ENCODE measurements around the gene PALM2AKAP2.

The PALM2AKAP2 gene

GRCh38 chr9:109781541-109782197, 1.7 kb downstream of the PALM2AKAP2 start:
- DNase-seq (ENCODE audit: low spot score): no peak
- Mint-ChIP-seq H3K4me1 (ENCODE audit: low read depth) (peaks cover 3% of the 10 kb centered on the region), H3K27me3 (ENCODE audit: low read depth) (peaks cover 50% of the 10 kb centered on the region), H3K9me3 (no peaks in the 10 kb centered on the region), H3K27ac (no peak overlapping the region), H3K36me3 (ENCODE audit: low read depth) (no peaks in the 10 kb centered on the region), H3K4me3 (no peak overlapping the region)

DNA sequence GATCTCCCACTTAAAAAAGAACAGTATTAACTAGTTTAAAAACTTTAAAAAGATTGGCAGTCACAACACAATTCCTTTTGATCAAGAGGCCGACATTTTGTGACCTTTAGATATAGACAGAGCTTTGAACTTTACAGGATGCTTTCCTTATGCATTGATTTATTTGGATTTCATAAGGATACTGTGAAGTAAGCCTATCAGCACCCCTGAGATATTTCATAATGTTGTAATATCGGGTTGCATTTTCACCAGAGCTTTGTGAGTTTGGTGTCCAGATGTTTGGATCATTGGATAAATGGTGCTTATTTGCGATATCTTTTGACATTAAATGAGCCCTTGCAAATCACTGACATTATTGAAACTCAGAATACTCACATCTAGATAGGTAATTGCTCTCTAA, 7.7 kb downstream of the PALM2AKAP2 start:
- Mint-ChIP-seq H3K27ac (no peak overlapping the region), H3K4me1 (ENCODE audit: low read depth) (no peaks in the 10 kb centered on the region), H3K9me3 (no peaks in the 10 kb centered on the region), H3K4me3 (no peak overlapping the region), H3K27me3 (ENCODE audit: low read depth) (peaks cover 11% of the 10 kb centered on the region), H3K36me3 (ENCODE audit: low read depth) (no peaks in the 10 kb centered on the region)
- no peak for DNase-seq (ENCODE audit: low spot score)

- H3K27me3 Mint-ChIP-seq (ENCODE audit: low read depth): peaks cover 11% of the 10 kb centered on the region
- H3K36me3 Mint-ChIP-seq (ENCODE audit: low read depth): no peaks in the 10 kb centered on the region
- no peaks in the 10 kb centered on the region for H3K4me1 Mint-ChIP-seq (ENCODE audit: low read depth)
- H3K9me3 Mint-ChIP-seq: no peaks in the 10 kb centered on the region
- H3K4me3 Mint-ChIP-seq: no peak overlapping the region
- no peak overlapping the region for H3K27ac Mint-ChIP-seq
- no peak for DNase-seq (ENCODE audit: low spot score)
Measured at GRCh38 chr9:109789556-109789955, 9.6 kb downstream of the PALM2AKAP2 start.

DNA sequence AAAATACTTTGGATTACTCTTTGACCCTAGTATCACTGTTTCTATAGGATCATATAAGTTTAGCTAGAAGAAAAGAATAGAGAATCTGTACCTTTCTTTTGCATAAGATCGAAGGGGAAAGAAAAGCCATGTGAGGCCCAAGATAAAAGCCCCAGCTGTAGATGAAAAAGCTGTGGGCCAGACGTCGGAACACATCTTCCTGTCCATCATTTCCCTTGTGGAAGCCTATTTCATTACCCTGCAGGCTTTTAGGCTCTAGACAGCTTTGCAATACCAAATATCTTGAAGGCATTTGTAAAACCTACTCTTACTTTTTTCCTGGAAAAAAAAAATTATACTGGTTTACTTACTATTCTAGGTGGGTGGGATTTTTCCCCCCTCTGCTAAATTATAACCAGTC, 10.0 kb downstream of the PALM2AKAP2 start:
- Mint-ChIP-seq H3K4me1 (ENCODE audit: low read depth) (no peaks in the 10 kb centered on the region), H3K27ac (no peak overlapping the region), H3K9me3 (no peaks in the 10 kb centered on the region), H3K27me3 (ENCODE audit: low read depth) (peaks cover 11% of the 10 kb centered on the region), H3K36me3 (ENCODE audit: low read depth) (no peaks in the 10 kb centered on the region), H3K4me3 (no peak overlapping the region)
- no peak for DNase-seq (ENCODE audit: low spot score)

DNA sequence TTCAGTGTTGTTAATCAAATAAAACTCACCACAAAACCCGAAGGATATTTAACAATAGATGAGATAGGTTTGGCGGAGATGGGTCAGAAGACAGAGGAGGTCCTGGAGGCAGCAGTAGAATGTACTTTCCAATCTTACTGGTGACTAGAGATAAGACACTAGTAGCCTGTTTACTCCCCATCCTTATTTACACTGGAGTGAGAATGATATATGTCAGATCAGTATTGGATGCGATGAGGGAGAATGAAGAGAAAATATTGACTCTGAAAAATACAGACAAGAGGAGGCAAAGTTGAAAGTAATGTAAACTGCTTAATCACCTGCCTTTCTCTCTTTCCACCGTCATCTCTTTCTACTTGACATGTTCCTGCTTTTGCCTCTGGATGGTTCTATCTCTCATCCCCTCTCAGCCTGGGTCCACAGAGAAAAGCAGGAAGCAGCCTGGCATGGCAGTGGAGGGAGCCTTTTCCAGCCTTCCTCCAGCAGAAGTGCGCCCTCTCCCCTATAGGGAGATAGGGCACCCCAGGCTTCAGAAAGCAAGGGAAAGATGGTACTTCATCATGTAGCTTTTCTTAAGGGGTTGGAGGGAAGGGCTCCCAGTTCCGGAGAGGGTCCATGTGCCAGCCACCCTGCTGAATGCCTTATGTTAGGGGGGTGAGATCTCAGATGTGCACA, 11.1 kb downstream of the PALM2AKAP2 start:
- no peaks in the 10 kb centered on the region for H3K4me1 Mint-ChIP-seq (ENCODE audit: low read depth)
- H3K27ac Mint-ChIP-seq: no peak overlapping the region
- no peaks in the 10 kb centered on the region for H3K36me3 Mint-ChIP-seq (ENCODE audit: low read depth)
- H3K27me3 Mint-ChIP-seq (ENCODE audit: low read depth): peaks cover 11% of the 10 kb centered on the region
- no peak for DNase-seq (ENCODE audit: low spot score)
- no peaks in the 10 kb centered on the region for H3K9me3 Mint-ChIP-seq
- no peak overlapping the region for H3K4me3 Mint-ChIP-seq

GRCh38 chr9:109791747-109792146, 11.7 kb downstream of the PALM2AKAP2 start:
- no peak for DNase-seq (ENCODE audit: low spot score)
- Mint-ChIP-seq H3K36me3 (ENCODE audit: low read depth) (no peaks in the 10 kb centered on the region), H3K4me3 (no peak overlapping the region), H3K4me1 (ENCODE audit: low read depth) (no peaks in the 10 kb centered on the region), H3K27me3 (ENCODE audit: low read depth) (peaks cover 11% of the 10 kb centered on the region), H3K9me3 (no peaks in the 10 kb centered on the region), H3K27ac (no peak overlapping the region)

- no peak overlapping the region for H3K4me3 Mint-ChIP-seq
- no peaks in the 10 kb centered on the region for H3K4me1 Mint-ChIP-seq (ENCODE audit: low read depth)
- DNase-seq (ENCODE audit: low spot score): no peak
- peaks cover 16% of the 10 kb centered on the region for H3K27me3 Mint-ChIP-seq (ENCODE audit: low read depth)
- H3K27ac Mint-ChIP-seq: no peak overlapping the region
- H3K36me3 Mint-ChIP-seq (ENCODE audit: low read depth): no peaks in the 10 kb centered on the region
- H3K9me3 Mint-ChIP-seq: no peaks in the 10 kb centered on the region
Measured at GRCh38 chr9:109792951-109793546, 13.1 kb downstream of the PALM2AKAP2 start.

GRCh38 chr9:109793921-109794320, 13.9 kb downstream of the PALM2AKAP2 start:
- Mint-ChIP-seq H3K4me1 (ENCODE audit: low read depth) (no peaks in the 10 kb centered on the region), H3K9me3 (no peaks in the 10 kb centered on the region), H3K27ac (no peak overlapping the region), H3K4me3 (no peak overlapping the region), H3K36me3 (ENCODE audit: low read depth) (no peaks in the 10 kb centered on the region), H3K27me3 (ENCODE audit: low read depth) (peaks cover 16% of the 10 kb centered on the region)
- DNase-seq (ENCODE audit: low spot score): no peak

GRCh38 chr9:109794361-109795012, 14.5 kb downstream of the PALM2AKAP2 start:
- Mint-ChIP-seq H3K36me3 (ENCODE audit: low read depth) (no peaks in the 10 kb centered on the region), H3K4me1 (ENCODE audit: low read depth) (no peaks in the 10 kb centered on the region), H3K27ac (no peak overlapping the region), H3K4me3 (no peak overlapping the region), H3K9me3 (no peaks in the 10 kb centered on the region), H3K27me3 (ENCODE audit: low read depth) (peaks cover 16% of the 10 kb centered on the region)
- no peak for DNase-seq (ENCODE audit: low spot score)

DNA sequence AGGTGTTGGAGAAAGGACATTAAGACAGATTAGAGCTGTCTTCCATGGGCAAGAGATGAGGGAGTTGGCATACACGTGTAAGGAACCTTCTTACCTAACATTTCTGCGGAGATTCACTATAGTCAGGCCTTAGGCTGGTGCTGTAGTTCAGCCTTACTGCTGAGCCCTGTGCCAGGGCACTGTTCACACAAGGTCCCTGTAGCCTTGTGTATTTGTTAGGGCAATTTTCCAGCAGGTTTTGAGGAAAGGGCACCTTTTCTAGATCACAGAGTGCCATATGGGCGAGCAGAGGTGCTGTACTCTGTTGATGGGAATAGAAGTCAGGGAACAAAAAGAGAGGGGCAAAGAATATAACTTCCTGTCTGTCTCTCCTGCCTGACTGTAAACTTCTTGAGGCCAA, 15.6 kb downstream of the PALM2AKAP2 start:
- H3K4me3 Mint-ChIP-seq: no peak overlapping the region
- H3K27me3 Mint-ChIP-seq (ENCODE audit: low read depth): peaks cover 21% of the 10 kb centered on the region
- H3K36me3 Mint-ChIP-seq (ENCODE audit: low read depth): no peaks in the 10 kb centered on the region
- H3K9me3 Mint-ChIP-seq: no peaks in the 10 kb centered on the region
- DNase-seq (ENCODE audit: low spot score): no peak
- H3K4me1 Mint-ChIP-seq (ENCODE audit: low read depth): no peaks in the 10 kb centered on the region
- H3K27ac Mint-ChIP-seq: no peak overlapping the region

DNA sequence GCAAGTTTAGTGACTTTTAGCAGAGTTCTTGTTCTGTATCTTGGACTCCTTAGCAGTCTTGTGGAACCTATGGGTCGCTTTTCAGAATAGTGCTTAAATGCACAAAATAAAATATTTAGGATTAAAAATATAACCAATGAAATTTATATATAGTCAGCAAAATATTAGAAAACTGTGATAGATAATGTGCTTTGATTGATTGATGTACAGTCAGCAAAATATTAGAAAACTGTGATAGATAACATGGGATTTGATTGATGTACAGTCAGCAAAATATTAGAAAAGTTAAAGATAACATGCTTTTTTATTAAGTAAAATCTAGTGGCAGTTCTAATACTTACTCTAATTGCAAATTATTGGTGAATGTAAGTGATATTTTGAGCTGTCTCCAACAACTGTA, 16.1 kb downstream of the PALM2AKAP2 start:
- H3K4me3 Mint-ChIP-seq: no peak overlapping the region
- no peaks in the 10 kb centered on the region for H3K9me3 Mint-ChIP-seq
- no peaks in the 10 kb centered on the region for H3K36me3 Mint-ChIP-seq (ENCODE audit: low read depth)
- H3K27me3 Mint-ChIP-seq (ENCODE audit: low read depth): peaks cover 23% of the 10 kb centered on the region
- DNase-seq (ENCODE audit: low spot score): no peak
- H3K27ac Mint-ChIP-seq: no peak overlapping the region
- no peaks in the 10 kb centered on the region for H3K4me1 Mint-ChIP-seq (ENCODE audit: low read depth)

- Mint-ChIP-seq H3K9me3 (no peaks in the 10 kb centered on the region), H3K27ac (no peak overlapping the region), H3K4me1 (ENCODE audit: low read depth) (no peaks in the 10 kb centered on the region), H3K4me3 (no peak overlapping the region), H3K27me3 (ENCODE audit: low read depth) (peaks cover 22% of the 10 kb centered on the region), H3K36me3 (ENCODE audit: low read depth) (no peaks in the 10 kb centered on the region)
- DNase-seq (ENCODE audit: low spot score): no peak
Measured at GRCh38 chr9:109797006-109797405, 17.0 kb downstream of the PALM2AKAP2 start.

DNA sequence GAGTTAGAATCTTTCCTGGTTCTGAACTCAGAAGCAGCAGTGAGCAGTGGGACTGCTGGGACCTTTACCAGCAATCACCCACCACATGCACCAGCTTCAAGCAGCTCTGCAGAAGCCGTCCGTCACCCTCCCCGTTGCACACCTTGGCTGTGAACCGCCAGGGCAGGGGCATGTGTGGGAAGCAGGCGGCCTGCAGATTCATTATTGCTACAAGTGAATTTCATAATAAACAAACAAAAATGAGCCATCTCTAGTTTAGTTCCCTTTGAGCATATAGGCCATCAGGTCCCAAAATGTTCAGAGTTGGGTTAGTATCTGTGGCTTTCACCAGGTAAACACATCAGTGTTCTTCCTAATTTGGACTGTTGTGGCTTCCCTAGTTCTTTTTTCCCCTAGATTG, 17.5 kb downstream of the PALM2AKAP2 start:
- H3K4me1 Mint-ChIP-seq (ENCODE audit: low read depth): no peaks in the 10 kb centered on the region
- H3K4me3 Mint-ChIP-seq: no peak overlapping the region
- peaks cover 23% of the 10 kb centered on the region for H3K27me3 Mint-ChIP-seq (ENCODE audit: low read depth)
- H3K27ac Mint-ChIP-seq: no peak overlapping the region
- H3K9me3 Mint-ChIP-seq: no peaks in the 10 kb centered on the region
- no peak for DNase-seq (ENCODE audit: low spot score)
- no peaks in the 10 kb centered on the region for H3K36me3 Mint-ChIP-seq (ENCODE audit: low read depth)

DNA sequence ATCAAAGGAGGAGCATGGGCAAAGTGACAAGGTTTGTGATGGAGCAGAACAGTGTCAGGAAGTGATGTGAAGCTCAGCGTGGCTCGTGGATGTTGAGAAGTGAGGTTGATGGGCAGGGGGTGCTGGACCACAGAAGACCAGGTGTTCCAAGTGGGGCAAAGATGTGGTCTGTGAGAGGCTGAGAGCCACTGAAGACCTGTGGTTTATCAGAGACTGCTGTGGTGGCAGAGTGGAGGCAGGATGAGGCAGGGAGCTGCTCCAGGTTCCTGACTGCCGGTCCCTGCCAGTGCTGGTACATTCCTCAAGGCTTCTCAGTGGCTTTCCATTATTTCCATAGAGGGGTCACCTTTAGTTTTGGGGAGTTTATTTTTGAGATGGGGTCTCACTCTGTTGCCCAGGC, 19.1 kb downstream of the PALM2AKAP2 start:
- Mint-ChIP-seq H3K27me3 (ENCODE audit: low read depth) (peaks cover 21% of the 10 kb centered on the region), H3K27ac (no peak overlapping the region), H3K36me3 (ENCODE audit: low read depth) (no peaks in the 10 kb centered on the region), H3K4me1 (ENCODE audit: low read depth) (no peaks in the 10 kb centered on the region), H3K4me3 (no peak overlapping the region), H3K9me3 (no peaks in the 10 kb centered on the region)
- DNase-seq (ENCODE audit: low spot score): no peak

All from T-helper 2 cell treated with Interferon-gamma antibody and Interleukin-4, amounts not matched to agents 5 μg/mL and 100 μg/mL, for 36 hours (primary cell).